Measurements from ENCODE around the gene LNX1.
"Not testable (repeated sequence)": the region's sequence is repeated elsewhere in the genome, so short reads cannot be mapped to it uniquely, and the experiment has no call there.

The LNX1 gene

GRCh38 chr4:53481586-53481985 lies 109.7 kb downstream of the LNX1 start:
- no peak overlapping the region for H3K4me3 ChIP-seq
- H3K27ac ChIP-seq, result no peak overlapping the region

GRCh38 chr4:53480909-53481308 lies 110.4 kb downstream of the LNX1 start:
- Histone ChIP-seq H3K4me3 (no peak overlapping the region), H3K27ac (no peak overlapping the region)

GRCh38 chr4:53479736-53480525 lies 111.4 kb downstream of the LNX1 start:
- Histone ChIP-seq H3K4me3 (no peak overlapping the region), H3K27ac (no peak overlapping the region)

- no peak overlapping the region for H3K4me3 ChIP-seq
- peak overlapping the region in 1 of 21 experiments; percentile 10 for H3K27ac ChIP-seq
Observed at GRCh38 chr4:53478671-53479456, 112.4 kb downstream of the LNX1 start.

- H3K27ac ChIP-seq, result peak overlapping the region in 5 of 21 experiments; percentile 14 to 73 (median 50)
- no peak overlapping the region for H3K4me3 ChIP-seq
Observed at GRCh38 chr4:53477636-53478035, 113.7 kb downstream of the LNX1 start.

- peak overlapping the region in 14 of 21 experiments; percentile 7 to 76 (median 57) for H3K27ac ChIP-seq
Observed at GRCh38 chr4:53477038-53477565, 114.2 kb downstream of the LNX1 start.

GRCh38 chr4:53476232-53477037 lies 114.9 kb downstream of the LNX1 start:
- Histone ChIP-seq H3K4me3 (no peak overlapping the region), H3K27ac (peak overlapping the region in 15 of 21 experiments; percentile 2 to 76 (median 54))

More at GRCh38 chr4:53477038-53477565, 114.2 kb downstream of the LNX1 start:
- H3K4me3 ChIP-seq, result no peak overlapping the region

GRCh38 chr4:53466576-53466975 lies 124.7 kb downstream of the LNX1 start:
- not testable (repeated sequence) for H3K4me3 ChIP-seq, H3K27ac ChIP-seq

GRCh38 chr4:53465891-53466290 lies 125.4 kb downstream of the LNX1 start:
- no peak overlapping the region for H3K27ac ChIP-seq
- no peak overlapping the region for H3K4me3 ChIP-seq

- Histone ChIP-seq H3K27ac (no peak overlapping the region), H3K4me3 (no peak overlapping the region)
Observed at GRCh38 chr4:53465281-53465680, 126.0 kb downstream of the LNX1 start.

- no peak overlapping the region for H3K27ac ChIP-seq
- H3K4me3 ChIP-seq, result no peak overlapping the region
Observed at GRCh38 chr4:53463340-53463739, 127.9 kb downstream of the LNX1 start.

- H3K27ac ChIP-seq, result no peak overlapping the region
Observed at GRCh38 chr4:53461244-53461643, 130.0 kb downstream of the LNX1 start.

GRCh38 chr4:53459548-53459947 lies 131.7 kb downstream of the LNX1 start:
- no peak overlapping the region for H3K27ac ChIP-seq
- H3K4me3 ChIP-seq, result no peak overlapping the region

More at GRCh38 chr4:53461244-53461643, 130.0 kb downstream of the LNX1 start:
- no peak overlapping the region for H3K4me3 ChIP-seq

GRCh38 chr4:53456178-53456577 lies 135.1 kb downstream of the LNX1 start:
- no peak overlapping the region for H3K27ac ChIP-seq
- no peak overlapping the region for H3K4me3 ChIP-seq

GRCh38 chr4:53455766-53456165 lies 135.5 kb downstream of the LNX1 start:
- Histone ChIP-seq H3K27ac (no peak overlapping the region), H3K4me3 (no peak overlapping the region)

GRCh38 chr4:53453385-53453784 lies 137.9 kb downstream of the LNX1 start:
- Histone ChIP-seq H3K4me3 (no peak overlapping the region), H3K27ac (no peak overlapping the region)

- no peak overlapping the region for H3K4me3 ChIP-seq
- H3K27ac ChIP-seq, result no peak overlapping the region
Observed at GRCh38 chr4:53450773-53451172, 140.5 kb downstream of the LNX1 start.

- Histone ChIP-seq H3K27ac (no peak overlapping the region), H3K4me3 (no peak overlapping the region)
Observed at GRCh38 chr4:53444954-53445353, 146.3 kb downstream of the LNX1 start.

- no peak overlapping the region for H3K27ac ChIP-seq
- no peak overlapping the region for H3K4me3 ChIP-seq
Observed at GRCh38 chr4:53441564-53441963, 149.7 kb downstream of the LNX1 start.

- Histone ChIP-seq H3K27ac (no peak overlapping the region), H3K4me3 (no peak overlapping the region)
Observed at GRCh38 chr4:53436251-53436650, 155.0 kb downstream of the LNX1 start.
